Measurements from ENCODE around the gene ARAP3.

ARAP3 gene

DNA sequence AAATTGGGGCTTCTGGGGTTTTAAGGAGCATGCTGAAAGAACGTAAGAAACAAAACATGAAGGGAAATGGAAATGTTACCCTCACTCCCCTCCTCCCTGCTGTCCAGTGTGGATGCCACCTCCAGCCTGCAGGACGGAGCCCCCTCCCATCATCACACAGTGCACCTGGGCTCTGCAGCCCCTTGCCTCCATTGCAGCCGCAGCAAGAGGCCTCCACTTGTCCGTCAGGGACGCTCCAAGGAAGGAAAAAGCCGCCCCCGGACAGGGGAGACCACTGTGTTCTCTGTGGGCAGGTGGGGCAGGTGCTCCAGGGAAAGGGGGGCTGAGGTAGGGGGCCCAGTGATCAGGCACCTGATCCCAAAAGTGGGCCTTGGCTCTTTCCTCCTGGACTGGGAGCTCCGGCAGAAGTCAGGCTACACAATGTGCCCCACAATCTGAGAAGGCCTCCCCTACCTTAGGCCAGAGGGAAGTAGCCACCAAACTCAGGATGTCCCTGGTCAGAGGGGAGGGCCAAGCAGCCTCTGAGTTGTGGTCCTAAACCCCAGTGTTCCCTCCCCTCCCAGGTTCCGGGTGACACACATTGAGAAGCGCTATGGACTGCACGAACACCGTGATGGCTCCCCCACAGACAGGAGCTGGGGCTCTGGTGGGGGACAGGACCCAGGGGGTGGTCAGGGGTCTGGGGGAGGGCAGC is 42.5 kb downstream of the ARAP3 start:
- no peak for DNase-seq (ENCODE audit: low read depth)

DNA sequence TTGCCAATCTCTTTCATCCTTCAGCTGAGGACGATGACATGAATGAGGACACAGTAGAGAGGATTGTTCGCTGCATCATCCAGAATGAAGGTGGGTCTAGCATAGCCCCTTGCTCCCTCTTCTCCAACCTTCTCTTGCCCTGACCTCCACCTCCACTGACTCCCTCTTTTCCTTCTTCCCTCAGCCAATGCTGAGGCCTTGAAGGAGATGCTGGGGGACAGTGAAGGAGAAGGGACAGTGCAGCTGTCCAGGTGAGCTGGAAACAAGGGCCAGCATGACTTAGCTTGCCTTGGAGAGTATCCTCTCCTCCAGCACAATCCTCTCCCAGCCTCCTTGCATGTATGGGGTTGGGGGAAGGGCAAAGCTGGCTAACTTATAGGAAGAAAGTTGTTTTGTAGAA is 43.3 kb downstream of the ARAP3 start:
- no peak for DNase-seq (ENCODE audit: low read depth)

DNA sequence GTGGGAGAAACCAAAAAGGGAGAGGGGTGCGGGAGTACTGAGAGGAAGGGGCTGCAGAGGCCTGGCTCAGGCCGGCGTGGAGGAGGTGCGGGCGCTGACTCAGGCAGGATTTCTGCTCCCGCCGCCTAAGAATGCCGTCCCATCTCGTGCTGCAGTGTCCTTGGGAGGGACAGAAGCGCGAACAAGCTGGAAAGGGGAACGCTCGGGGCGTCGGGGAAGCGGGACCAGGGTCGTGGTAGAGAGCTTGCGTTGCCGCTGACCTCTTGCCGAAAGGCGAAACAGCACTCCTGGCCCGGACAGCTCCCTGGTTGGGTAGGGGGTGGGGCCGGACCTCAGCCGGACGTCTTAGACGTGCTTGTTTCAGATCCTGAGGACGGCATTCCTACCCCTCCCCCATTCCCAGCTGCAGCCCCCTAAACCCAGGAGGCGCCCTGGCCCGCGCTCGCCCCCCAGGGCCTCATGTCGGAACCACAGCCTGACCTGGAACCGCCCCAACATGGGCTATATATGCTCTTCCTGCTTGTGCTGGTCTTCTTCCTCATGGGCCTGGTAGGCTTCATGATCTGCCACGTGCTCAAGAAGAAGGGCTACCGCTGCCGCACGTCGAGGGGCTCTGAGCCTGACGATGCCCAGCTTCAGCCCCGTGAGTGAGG is 44.1 kb downstream of the ARAP3 start:
- no peak for DNase-seq (ENCODE audit: low read depth)

DNA sequence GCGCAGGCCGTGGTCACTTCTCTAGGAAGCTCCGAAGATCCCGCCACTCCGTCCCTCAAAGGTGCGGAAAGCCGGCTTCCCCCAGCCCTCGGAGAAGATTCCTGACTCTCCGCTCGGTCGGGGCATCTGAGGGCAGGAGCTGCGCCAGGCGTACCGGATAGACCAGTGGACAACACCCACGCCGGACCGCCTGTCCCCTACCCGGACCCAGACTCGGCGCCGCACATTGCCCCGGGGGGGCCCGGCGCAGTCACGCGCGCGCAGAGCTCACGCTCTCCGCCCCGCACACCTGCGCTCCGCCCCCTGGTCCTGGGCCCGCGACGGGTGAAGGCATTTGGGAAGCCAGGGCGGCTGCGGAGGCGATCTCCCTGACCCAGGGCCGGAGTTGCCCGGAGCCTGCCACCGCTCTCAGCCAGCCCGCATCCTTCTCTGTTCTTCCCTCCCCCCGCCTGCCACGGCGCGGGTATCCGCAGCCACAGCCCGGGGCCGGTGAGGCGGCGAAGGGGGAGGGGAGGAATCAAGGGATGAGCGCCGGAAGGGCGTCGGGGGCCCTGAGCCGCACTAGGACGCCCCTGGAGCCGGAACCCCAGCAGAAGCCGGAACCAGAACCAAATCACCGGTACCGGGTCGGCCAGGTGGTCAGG is 44.8 kb downstream of the ARAP3 start:
- DNase-seq (ENCODE audit: low read depth), result no peak

DNA sequence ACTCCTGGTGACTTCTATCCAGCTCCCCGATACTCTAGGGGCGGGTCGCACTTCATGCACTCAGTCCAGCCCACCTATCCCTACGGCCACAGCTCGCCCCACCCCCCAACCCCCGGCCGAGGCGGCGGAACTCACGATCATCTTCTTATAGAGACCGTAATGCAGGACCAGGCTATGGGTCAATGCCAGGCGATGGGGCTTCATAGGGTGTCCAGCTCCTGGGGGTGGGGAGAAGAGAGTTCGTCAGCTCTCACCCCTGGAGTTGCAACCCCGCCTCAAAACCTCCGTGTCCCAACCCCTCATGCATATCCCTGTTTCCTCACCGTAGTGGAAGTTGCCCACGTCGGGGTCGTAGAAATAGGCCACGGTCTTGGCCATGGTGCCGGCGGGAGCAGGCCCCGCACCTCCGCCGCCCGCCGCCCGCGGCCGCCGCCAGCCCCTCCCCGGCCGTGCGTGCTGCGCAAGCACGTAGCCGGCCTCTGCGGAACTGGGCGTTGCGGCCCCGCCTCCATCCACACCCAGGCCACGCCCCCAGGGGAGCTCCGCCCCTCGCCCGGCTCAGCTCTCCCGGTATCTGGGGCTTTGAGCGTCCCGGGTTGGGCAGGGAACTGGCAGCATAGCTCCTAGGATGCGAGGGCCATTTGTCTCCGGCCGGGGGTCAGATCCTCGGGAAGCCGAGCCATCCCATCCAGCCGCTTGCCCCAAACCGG is 45.5 kb downstream of the ARAP3 start, which contains the start of the genes HDAC3 and RELL2:
Gene HDAC3 (minus strand): TSS at position 437 of the 710 bp plus-strand sequence. CDS start 59 bp downstream, at position 378.
Gene RELL2 (plus strand): TSS at position 585 of the 710 bp plus-strand sequence. CDS start 1,229 bp downstream, outside the sequence.
- DNase-seq (ENCODE audit: low read depth), result peak; percentile 71

DNA sequence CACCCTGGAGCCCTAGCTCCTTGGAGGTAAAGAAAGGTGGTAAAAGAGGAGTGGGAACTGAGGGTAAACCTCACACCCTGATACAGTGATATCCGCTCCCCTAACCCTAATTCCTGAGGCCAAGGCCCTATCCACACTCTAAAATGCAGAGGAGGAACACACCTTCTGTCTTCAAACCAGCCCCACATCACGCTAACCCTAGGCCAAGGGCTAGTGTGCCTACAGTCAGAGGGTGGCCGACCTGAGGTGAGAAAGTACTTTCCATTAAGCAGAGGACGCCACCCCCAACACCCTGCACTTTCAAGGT is 46.0 kb downstream of the ARAP3 start:
- no peak for DNase-seq (ENCODE audit: low read depth)

DNA sequence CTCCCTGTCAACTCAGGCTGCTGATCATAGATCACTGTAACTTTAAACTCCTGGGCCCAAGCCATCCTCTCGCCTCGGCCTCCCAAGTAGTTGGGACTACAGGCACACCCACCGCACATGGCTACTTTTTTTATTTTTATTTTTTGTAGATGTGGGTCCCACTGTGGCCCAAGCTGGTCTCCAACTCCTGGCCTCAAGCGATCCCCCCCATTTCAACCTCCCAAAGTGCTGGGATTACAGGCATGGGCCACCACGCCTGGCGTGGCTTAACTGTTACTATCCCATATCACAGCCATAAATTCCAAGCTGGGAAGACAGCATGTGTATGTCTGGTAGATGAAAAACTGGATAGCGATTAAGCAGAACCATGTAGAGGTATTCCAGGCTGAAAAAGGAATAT is 46.4 kb downstream of the ARAP3 start:
- DNase-seq (ENCODE audit: low read depth), result no peak

DNA sequence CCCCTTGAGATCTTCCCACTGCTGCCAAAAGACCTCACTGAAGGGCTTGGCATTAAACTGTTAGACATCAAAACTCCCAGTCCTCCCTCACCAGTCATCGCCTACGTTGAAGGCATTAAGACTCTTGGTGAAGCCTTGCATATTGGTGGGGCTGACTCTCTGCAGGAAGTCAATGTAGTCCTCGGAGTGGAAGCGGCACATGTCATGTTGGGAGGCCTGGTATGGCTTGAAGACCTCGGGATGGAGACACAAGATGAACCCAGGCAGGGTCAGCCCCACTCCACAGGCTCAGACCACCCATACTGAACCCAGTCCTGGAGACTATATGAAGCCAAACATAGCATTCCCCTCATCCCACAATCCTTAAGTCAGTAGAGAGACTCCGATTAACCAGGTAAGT is 47.3 kb downstream of the ARAP3 start:
- no peak for DNase-seq (ENCODE audit: low read depth)

DNA sequence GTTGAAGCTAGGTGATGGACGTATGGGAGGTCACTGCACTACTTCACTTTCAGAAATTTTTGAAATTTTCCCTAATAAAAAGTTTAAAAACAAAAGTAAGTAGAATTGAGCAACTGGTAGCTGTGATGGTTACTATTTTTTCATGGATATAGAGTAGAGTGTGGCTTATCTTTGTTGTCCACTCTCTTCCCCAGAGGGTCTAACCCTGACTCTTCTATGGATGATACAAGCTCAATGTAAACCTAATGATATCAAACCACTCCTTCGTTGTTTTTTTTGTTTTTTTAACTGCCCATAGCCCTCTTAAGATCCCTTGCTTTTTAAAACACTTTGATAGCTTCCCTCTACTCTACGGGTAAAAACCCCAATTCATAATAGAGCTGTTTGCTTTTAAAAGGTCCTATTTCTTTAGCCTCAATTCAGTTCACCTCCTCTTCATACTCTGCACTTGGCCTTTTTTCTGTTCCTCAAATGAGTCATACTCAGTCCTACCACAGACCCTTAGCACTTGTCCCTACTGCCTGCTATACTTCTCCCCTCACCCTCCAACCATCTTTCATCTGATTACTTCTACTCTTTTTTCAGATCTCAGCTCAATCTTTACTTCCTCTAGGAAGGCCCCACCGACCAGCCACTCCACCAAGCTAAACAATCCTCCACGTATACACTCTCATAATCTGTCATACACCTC is 48.0 kb downstream of the ARAP3 start:
- no peak for DNase-seq (ENCODE audit: low read depth)

DNA sequence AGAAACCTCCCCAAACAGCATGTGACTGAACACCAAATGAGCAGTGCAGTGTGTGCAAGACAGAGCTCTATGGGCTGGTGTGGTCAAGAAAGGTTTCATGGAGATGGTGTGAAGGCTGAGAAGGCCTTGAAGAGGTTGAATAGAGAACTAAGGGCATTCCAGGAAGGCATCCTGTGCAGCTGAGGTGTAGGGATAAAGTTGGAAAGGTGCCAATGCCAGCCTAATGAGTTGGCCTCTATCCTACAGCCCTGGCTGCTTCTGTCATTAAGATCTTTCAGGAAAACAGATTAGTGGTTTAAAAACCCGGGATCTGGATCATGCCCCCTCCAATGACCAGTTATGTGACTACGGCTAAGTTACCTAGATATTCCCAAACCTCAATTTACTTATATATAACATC is 49.4 kb downstream of the ARAP3 start:
- DNase-seq (ENCODE audit: low read depth), result no peak

DNA sequence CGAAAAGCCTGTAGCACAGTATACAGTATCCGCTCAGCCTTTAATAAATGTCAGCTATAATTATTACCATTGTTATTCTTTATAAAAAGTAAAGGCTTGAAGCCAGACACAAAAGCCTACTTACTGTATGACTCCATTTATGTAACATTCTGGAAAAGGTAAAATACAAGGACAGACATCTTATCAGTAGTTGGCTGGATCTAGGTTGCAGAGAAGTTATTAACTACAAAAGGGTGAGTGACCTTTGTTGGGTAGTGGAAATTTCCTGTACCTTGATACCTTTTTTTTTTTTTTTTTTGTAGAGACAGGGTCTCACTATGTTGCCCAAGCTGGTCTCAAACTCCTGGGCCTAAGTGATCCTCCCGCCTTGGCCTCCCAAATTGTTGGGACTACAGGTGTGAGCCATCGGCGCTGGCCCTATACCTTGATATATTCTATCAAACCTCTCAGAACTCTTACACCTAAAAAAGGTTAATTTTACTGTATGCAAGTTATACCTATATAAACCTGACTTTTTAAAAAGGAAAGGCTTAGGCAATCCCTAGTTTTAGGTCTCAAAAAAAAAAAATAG is 51.4 kb downstream of the ARAP3 start:
- DNase-seq (ENCODE audit: low read depth), result no peak

DNA sequence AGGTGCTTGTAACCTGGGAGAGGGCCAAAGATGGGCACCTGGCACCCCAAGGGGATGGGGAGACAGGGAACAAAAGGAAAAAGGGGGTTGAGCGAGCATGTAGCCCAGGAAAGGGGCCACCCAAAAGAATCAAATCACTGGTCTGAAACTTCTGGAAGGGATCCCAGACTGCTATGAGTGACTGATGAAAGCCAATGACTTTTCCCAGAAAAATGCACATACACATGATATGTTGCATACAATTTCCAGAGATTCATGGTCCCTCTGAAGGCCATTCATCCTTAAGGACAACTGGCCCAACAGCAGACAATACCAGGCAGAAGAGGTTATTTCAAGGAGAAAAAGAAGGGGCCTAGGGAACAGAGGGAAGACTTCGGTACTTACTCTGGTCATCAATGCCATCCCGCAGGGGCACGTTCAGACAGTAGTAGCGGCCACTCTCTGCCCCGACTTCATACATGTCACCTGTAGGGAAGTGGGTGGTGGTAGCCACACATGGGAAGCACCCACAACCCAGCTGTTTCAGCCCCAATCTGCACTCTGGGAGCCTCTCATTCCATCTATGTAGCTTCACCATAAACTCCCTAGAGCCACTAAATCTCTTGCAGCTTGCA is 53.7 kb downstream of the ARAP3 start:
- no peak for DNase-seq (ENCODE audit: low read depth)

DNA sequence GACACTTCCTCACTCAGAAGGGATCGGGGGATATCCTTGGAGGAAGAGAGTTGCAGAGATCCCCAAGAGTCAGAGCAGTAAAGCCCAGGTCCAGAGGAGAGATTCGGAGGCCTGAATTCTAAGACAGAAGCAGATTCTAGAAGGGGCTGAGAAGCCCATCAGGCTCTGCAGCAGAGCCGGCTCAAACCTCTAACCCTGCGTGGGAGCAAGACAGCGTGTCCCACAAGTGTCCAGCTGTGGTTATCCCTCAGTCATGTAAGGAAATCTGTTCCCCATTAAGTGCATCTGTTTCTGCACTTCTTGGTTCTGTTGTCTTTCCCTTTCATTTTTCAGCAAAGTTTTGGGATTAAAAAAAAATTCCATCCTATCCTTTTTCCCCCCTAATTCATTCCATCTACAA is 58.4 kb downstream of the ARAP3 start:
- DNase-seq (ENCODE audit: low read depth), result no peak

DNA sequence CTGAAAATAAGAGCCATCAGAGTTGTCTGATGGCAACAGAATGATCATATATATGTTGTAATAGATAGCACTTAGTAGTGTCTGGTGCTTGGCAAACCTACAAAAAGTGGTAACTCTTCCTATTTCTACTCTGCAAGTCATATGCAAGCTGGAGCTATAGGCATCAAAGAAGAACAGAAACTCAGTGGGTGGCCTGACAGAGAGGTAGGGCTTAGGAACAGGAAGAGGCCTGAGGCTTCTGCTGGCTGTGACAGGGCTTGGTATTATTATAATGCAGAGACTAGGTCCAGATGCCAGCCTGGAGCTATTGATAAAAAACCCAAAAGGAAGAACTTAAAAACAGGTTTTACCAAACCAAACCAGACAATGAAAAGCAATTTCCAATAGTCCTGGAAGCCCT is 58.8 kb downstream of the ARAP3 start:
- DNase-seq (ENCODE audit: low read depth), result no peak

DNA sequence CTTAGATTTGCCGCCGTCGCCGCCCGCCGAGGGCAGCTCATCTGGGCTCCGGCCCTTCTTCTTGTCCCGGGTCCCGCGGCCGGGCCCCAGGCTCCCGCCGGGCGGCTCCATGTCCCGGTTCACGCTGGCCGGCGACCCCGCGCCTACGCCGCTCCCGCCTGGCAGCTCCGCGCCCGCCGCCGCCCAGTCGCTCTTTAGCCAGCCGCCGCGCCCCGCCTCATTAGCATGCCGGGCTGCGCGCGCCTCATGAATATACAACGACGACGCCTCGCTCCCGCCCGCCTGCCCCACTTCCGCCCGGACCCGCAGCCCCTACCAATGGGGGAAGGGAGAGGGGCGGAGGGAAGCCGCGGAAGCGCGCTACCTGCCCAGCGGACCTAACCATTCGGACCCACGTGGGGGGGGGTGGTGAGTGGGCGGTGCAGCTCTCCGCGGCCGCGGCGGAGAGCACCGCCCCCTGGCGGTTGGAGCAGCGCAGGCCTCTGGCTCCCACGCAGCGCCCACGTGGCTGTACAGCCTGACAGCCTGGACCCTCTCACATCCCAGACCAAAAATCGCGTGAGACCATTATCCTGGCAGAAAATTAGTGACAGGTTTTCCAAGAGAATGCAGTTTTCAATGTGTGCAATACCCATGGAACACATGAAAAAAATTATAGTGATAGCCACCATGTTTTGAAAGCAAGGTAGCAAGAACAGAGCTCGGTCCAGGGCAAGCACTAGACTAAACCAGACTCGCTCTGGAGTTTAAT is 63.1 kb downstream of the ARAP3 start, which contains the start of gene DIAPH1:
Gene DIAPH1 (minus strand): TSS at position 197 of the 751 bp plus-strand sequence. CDS start 86 bp downstream, at position 111.
- peak; percentile 89 for DNase-seq (ENCODE audit: low read depth)

DNA sequence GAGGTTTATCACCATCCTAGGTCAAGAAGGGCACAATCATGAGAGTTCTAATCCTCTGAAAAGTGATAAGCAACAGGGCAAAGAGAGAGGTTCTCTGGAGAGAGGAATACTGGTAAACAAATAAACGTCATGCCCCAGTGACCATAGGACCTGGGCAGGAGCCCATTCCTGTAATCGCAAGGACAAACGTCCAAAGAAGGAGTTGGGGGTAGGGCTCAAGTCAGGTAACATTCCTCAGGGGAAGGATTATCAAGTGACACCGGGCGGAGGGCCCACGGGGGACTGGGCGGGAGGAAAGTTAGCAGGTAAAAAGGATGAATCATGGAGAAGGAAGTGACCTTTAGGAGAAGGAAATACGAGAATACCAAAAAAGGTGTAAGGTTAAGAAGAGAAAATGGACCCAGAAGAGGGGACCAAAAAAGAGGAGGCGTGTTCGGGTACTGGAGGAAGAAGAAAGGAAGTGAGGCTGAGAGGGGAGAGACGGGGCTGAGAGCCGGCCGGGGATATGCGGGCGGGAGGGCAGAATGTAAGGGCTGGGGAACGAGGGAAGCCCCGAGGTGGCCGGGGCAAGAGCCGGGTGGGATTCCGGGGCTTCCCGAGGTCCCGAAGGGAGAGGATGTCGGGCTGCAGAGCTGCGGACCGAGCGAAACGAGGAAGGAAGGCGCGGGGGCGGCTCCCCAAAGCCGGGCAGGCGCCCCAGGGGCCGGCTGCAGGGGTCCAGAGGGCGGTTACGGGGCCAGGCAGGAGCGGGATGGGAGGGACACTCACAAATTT is 63.8 kb downstream of the ARAP3 start:
- DNase-seq (ENCODE audit: low read depth), result no peak

DNA sequence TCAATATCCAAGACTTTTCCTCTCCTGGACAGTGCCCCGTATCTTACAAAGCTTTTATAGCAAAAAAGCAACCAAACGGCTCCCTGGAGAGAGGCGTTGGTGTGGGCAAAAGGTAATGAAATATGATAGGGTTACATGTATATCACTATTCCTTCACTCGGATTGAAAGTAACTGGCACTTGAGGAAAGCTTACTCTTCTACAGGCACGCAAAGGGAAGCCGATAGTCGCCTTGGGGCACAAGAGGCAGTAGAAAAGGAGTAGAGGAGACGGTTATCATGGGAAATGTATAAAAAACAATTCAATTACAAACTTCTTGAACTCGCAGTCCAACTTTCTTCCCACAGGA is 64.4 kb downstream of the ARAP3 start:
- DNase-seq (ENCODE audit: low read depth), result no peak

DNA sequence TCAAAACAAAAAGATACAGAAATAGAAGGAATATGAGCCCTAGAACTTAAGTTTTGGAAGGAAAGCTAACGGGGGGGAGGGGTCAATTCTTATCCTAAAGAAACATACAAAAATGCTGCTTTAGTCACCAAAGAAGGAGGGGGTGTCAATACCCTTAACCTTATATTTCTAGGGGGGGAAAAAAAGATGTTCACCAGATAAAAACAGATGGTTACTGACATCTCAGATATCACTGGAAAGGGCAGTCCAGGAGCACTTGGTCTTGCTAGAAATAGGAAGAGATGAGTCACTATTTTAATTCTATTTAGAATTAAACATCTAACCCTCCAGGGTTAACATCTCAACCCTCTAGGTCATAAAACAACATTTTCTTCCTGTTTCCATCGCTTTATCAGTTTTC is 64.9 kb downstream of the ARAP3 start:
- DNase-seq (ENCODE audit: low read depth), result no peak

DNA sequence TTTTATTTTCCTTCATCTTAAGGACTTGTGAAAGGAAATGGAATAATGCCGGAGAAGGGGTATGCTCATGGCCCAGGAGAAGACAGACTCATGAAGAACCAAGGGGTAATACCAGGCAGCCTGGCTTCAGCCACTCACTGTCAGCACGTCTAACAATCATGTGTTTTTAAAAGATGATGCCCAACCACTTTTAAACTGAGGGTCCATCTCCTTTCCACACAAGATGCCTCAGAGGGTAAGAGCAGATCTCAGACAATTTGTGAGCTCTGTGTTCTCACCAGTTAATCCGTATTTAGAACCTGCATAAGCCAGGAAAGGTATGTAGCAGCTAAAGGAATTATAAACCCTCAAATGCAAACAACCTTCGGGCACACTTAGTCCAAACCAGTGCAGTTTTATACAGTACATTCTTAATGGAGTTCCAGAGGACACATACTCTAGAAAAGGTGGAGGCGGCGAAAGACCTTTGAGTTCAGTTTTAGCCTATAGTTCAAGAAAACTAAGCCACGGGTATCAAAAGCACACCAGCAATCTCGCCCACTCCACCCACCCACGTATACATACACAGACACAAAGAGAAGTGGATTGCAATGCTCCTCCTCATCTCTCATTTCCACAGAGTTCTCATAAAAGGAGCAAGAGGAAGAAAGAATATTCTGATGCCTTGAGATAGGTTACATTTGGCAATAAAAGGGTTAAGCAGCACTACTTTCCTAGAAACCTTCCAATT is 65.9 kb downstream of the ARAP3 start:
- no peak for DNase-seq (ENCODE audit: low read depth)
